Activated CD4-positive, CD25-positive, alpha-beta regulatory T cell (primary cell): Measurements from ENCODE around the gene CRYGC.

Experiments
- DNase-seq, 4 experiments: peaks; one replicate each; lab custom pipeline; 2025; lab: John Stamatoyannopoulos, UW

The CRYGC gene

DNA sequence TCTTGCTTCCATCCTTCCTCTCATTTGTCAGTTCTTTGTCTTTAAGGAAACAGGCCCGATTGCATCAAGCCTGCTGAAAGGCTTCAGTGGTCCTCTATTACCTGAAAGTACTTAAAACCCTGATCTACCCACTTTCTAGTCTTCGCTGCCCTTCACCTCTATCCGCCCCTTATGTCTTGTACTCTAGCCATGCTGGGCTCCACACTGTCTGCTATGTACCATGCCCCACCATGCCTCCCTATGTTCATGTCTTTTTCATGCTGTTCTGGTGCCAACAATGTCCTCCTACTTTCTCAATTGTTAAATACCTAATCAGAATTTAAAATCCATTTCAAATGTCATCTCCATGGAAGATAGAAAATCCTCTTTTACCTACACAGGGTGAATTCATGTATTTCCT lies 33.5 kb downstream of the CRYGC start:
- DNase-seq: no peak

DNA sequence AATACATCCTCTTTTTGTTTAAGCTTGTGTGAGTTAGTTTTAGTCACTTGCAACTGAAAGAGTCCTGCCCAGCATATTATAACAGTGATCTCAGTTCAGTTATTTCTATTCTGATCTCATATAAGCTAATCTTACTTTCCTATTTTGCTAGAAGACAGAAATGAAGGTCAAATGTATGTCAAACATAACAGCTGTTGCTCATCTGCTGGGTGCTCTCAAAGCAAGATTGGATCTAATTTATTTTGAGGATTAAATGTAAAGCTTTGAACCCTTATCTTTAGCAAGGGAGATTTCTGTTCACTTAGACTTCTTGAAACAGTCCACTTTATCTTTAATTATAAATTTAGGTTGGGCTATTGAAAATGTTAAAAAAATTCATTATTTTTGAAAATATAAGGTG lies 36.5 kb downstream of the CRYGC start:
- DNase-seq: no peak

DNA sequence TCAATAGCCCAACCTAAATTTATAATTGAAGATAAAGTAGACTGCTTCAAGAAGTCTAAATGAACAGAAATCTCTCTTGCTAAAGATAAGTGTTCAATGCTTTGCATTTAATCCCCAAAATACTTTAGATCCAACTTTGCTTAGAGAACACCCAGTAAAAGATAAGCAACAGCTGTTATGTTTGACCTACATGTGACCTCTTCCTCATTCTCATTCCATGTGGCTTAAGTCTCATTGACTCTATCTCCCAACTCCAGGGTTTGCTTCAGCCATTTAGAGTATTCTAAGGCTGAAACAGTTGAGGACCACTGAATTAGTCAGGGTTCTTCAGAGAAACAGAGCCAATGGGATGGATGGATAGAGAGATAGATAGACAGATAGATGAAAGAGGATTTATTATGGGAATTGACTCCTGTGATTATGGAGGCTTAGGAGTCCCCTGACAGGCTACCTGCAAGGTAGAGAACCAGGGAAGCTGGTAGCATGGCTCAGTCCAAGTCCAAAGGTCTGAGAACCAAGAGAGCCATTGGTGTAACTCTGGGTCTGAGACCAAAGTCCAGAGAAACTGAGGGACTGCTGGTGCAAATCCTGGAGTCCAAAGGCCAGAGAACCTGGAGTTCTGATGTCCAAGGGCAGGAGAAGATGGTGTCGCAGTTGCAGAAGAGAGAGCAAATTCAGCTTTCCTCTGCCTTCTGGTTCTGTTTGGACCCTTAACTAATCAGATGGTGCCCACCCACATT lies 37.4 kb downstream of the CRYGC start:
- no peak for DNase-seq

DNA sequence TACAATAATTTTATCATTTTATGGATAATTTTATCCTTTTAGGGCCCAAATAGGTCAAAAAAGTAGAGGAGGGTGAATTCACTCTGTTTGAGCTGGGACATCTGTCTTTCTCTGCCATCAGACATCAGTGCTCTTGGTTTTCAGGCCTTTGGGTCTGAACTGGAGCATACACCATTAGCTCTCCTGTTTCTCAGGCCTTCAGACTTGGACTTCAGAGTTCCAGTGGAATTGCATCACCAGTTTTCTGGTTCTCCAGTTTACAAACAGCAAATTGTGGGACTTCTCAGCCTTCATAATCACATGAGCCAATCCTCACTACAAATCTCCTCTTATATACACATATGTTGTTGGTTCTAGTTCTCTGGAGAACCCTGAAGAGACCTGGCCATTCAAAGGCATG lies 39.2 kb downstream of the CRYGC start:
- DNase-seq: no peak

DNA sequence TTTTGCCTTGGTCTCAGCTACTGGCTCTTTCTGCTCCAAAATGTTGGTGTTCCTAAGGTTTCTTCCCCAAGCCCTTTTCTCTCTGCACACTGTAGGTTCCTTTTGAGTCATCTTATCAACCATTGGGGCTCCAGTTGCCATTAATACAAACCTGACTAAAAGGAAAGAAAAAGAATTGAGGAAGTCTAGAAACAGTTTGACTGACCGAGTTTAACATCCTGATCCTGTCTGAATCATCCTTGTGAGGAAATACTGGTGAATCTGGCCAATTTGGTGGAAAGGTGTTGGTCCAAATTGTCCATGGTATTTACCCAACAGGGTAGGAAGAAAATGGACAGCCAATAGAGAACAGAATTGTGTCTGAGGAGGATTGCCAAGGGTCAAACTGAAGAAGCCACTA lies 43.6 kb downstream of the CRYGC start:
- no peak for DNase-seq

DNA sequence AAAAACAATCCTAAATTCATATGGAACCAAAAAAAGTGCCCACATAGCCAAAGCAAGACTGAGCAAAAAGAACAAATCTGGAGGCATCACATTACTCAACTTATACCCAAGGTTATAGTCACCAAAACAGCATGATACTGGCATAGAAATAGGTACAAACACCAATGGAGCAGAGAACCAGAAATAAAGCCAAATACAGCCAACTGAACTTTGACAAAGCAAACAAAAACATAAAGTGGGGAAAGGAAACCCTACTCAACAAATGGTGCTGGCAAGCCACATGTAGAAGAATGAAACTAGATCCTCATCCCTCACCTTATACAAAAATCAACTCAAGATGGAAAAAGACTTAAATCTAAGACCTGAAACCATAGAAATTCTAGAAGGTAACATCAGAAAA lies 45.8 kb downstream of the CRYGC start:
- DNase-seq: no peak
